Type B pancreatic cell (in vitro differentiated cells): ENCODE measurements around the gene PDXK. TPM values are rescaled to one million over a fixed set of nuclear protein-coding genes. Genes with fewer than 3 reads are reported as not detected.
A peak's percentile ranks its signal among the peaks of the same experiment; 100 is the strongest.

ENCODE experiments used
- DNase-seq: peaks from one replicate; pipeline ENCODE4 v3.0.0; 2021; ENCODE audit warnings: mixed read lengths; ENCODE audit not compliant: unreplicated experiment; ENCODE audit errors: extremely low spot score
- H3K27ac Mint-ChIP-seq: 2 replicates; pipeline ENCODE4 v1.8.0; 2021; ENCODE audit warnings: mild to moderate bottlenecking, mixed read lengths
- H3K27me3 Mint-ChIP-seq: 2 replicates; pipeline ENCODE4 v1.8.0; 2021; ENCODE audit warnings: mixed read lengths
- H3K36me3 Mint-ChIP-seq: 2 replicates; pipeline ENCODE4 v1.8.0; 2021; ENCODE audit warnings: mixed read lengths
- H3K4me1 Mint-ChIP-seq: one replicate; pipeline ENCODE4 v1.8.0; 2021; ENCODE audit warnings: mixed read lengths; ENCODE audit not compliant: unreplicated experiment
- H3K4me3 Mint-ChIP-seq: 2 replicates; pipeline ENCODE4 v1.8.0; 2021; ENCODE audit warnings: mild to moderate bottlenecking, mixed read lengths
- H3K9me3 Mint-ChIP-seq: 2 replicates; pipeline ENCODE4 v1.8.0; 2021; ENCODE audit warnings: mixed read lengths
- CTCF ChIP-seq: fragments of 200-600 bp; sonication (generic); conservative IDR thresholded peaks from 2 replicates; pipeline ENCODE4 v1.5.0; 2021; ENCODE audit warnings: antibody characterized with exemption, mild to moderate bottlenecking
- total RNA-seq: library from RNA; stranded (reverse); gene quantifications from 2 replicates; pipeline ENCODE4 v1.2.1, GENCODE V29; 2021; ENCODE audit warnings: low replicate concordance

The PDXK gene
- total RNA-seq, 1 donor from 2014 or later = 94.4 TPM

- Mint-ChIP-seq H3K9me3 (no peaks in the 10 kb centered on the region), H3K4me1 (peaks cover 24% of the 10 kb centered on the region), H3K4me3 (no peak overlapping the region), H3K36me3 (peaks cover 5% of the 10 kb centered on the region), H3K27me3 (no peaks in the 10 kb centered on the region), H3K27ac (no peak overlapping the region)
- no peak for DNase-seq
- TF ChIP-seq CTCF = no peak
Measured at GRCh38 chr21:43735236-43736091, 16.5 kb downstream of the PDXK start.

GRCh38 chr21:43736224-43736883 is 17.4 kb downstream of the PDXK start:
- H3K4me3 Mint-ChIP-seq = no peak overlapping the region
- no peak for DNase-seq
- H3K36me3 Mint-ChIP-seq = peaks cover 5% of the 10 kb centered on the region
- H3K9me3 Mint-ChIP-seq = no peaks in the 10 kb centered on the region
- H3K27me3 Mint-ChIP-seq = peaks cover 3% of the 10 kb centered on the region
- peak overlapping the region; percentile 53 for H3K27ac Mint-ChIP-seq
- peaks cover 28% of the 10 kb centered on the region for H3K4me1 Mint-ChIP-seq
- TF ChIP-seq CTCF = no peak

GRCh38 chr21:43737158-43737950 is 18.4 kb downstream of the PDXK start:
- Mint-ChIP-seq H3K4me1 (peaks cover 28% of the 10 kb centered on the region), H3K36me3 (peaks cover 5% of the 10 kb centered on the region), H3K27ac (no peak overlapping the region), H3K4me3 (no peak overlapping the region), H3K9me3 (no peaks in the 10 kb centered on the region), H3K27me3 (peaks cover 3% of the 10 kb centered on the region)
- DNase-seq = no peak
- TF ChIP-seq CTCF = no peak

- no peak for DNase-seq
- H3K9me3 Mint-ChIP-seq = no peaks in the 10 kb centered on the region
- TF ChIP-seq CTCF = no peak
- H3K36me3 Mint-ChIP-seq = peaks cover 6% of the 10 kb centered on the region
- peak overlapping the region; percentile 76 for H3K27ac Mint-ChIP-seq
- H3K4me1 Mint-ChIP-seq = peaks cover 20% of the 10 kb centered on the region
- H3K4me3 Mint-ChIP-seq = no peak overlapping the region
- peaks cover 3% of the 10 kb centered on the region for H3K27me3 Mint-ChIP-seq
Measured at GRCh38 chr21:43739621-43740435, 20.9 kb downstream of the PDXK start.
